GM12891 (cell line): ENCODE measurements around the gene ATP5ME.

ENCODE experiments used
- POLR2A ChIP-seq: IDR thresholded peaks from 2 replicates; pipeline ENCODE4 v1.6.1; 2011; ENCODE audit warnings: low read depth, low read length, control low read depth
- POU2F2 ChIP-seq: IDR thresholded peaks from 2 replicates; pipeline ENCODE4 v1.6.1; 2011; ENCODE audit warnings: low read depth, mild to moderate bottlenecking, control low read depth, low read length, moderate library complexity

DNA sequence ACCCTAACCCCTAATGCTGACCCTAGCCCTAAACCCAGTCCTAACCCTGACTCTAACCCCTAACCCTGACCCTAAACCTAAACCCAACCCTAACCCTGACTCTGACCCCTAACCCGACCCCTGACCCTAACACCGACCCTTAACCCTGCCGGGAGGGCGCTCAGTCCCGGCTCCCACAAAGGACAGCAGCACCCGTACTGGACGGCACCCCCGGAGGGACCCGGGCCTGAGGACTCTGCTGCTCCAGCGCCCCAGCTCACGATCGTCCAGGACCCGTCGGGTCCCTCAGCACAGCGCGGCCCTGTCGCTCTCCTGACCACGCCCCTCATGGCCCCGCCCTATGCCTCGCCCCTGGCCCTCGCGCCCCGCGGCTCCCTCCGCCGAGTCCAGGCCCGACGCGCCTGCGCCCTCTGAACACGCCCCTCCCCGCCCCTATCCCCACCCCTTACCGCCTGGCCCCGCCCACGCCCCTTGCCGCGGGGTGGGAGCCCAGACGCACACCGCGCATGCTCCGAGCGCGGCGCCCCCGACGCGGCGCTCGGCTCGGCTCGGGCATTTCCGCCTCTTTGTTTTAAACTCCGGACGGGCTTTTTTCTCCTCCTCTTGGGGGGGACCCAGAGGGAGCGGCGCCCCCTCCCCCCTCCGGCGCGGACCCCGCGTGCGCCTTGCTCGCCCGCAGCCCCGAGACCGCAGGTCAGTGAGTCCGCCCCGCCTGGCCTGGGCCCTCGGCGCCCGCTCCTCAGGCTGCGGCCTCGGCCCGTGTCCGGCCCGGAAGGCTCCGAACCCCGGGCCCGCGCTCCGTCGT is 31.4 kb upstream of the ATP5ME start, which contains the start of gene PCGF3:
- TF ChIP-seq POU2F2 (no peak), POLR2A (no peak)
